Endothelial cell of umbilical vein (primary cell): Measurements from ENCODE around the gene PRKCZ.

ENCODE experiments used
- EZH2 ChIP-seq: IDR thresholded peaks from 2 replicates; pipeline ENCODE4 v1.6.1; 2012; ENCODE audit warnings: borderline replicate concordance, low read depth, mild to moderate bottlenecking, moderate library complexity, low read length, inconsistent platforms; ENCODE audit not compliant: severe bottlenecking
- JUN ChIP-seq: IDR thresholded peaks from 2 replicates; pipeline ENCODE4 v1.6.1; 2011; ENCODE audit warnings: borderline replicate concordance, low read depth; ENCODE audit not compliant: insufficient read length, insufficient read depth
- MYC ChIP-seq: IDR thresholded peaks from one replicate; pipeline ENCODE4 v1.6.1; 2011; ENCODE audit warnings: mild to moderate bottlenecking, low read depth, low read length
- POLR2A ChIP-seq: IDR thresholded peaks from 2 replicates; pipeline ENCODE4 v1.6.1; 2012; ENCODE audit warnings: low read depth, mild to moderate bottlenecking, control low read depth, low read length
- POLR2AphosphoS5 ChIP-seq: IDR thresholded peaks from 2 replicates; pipeline ENCODE4 v1.6.1; 2012; ENCODE audit warnings: low read depth, mild to moderate bottlenecking, control low read depth, low read length, moderate library complexity; ENCODE audit not compliant: insufficient read depth
- TF ChIP-seq, protein P1 (sequence below), 2 donors: IDR thresholded peaks; 1 replicate in 1 of 2; 2 replicates in 1 of 2; pipeline ENCODE4 v1.5.1; 2011; ENCODE audit warnings: low read length in 2 of 2, mild to moderate bottlenecking in 2 of 2, moderate library complexity in 2 of 2, control low read depth in 1 of 2, inconsistent platforms in 1 of 2, low read depth in 1 of 2; ENCODE audit not compliant: insufficient read depth in 1 of 2; ENCODE audit errors: extremely low read depth in 1 of 2
- TF ChIP-seq, protein P2 (sequence below): IDR thresholded peaks from 2 replicates; pipeline ENCODE4 v1.6.1; 2011; ENCODE audit not compliant: insufficient read depth, insufficient read length

GRCh38 chr1:2168090-2168489, 117.9 kb downstream of the PRKCZ start:
- TF ChIP-seq, protein P1, sequence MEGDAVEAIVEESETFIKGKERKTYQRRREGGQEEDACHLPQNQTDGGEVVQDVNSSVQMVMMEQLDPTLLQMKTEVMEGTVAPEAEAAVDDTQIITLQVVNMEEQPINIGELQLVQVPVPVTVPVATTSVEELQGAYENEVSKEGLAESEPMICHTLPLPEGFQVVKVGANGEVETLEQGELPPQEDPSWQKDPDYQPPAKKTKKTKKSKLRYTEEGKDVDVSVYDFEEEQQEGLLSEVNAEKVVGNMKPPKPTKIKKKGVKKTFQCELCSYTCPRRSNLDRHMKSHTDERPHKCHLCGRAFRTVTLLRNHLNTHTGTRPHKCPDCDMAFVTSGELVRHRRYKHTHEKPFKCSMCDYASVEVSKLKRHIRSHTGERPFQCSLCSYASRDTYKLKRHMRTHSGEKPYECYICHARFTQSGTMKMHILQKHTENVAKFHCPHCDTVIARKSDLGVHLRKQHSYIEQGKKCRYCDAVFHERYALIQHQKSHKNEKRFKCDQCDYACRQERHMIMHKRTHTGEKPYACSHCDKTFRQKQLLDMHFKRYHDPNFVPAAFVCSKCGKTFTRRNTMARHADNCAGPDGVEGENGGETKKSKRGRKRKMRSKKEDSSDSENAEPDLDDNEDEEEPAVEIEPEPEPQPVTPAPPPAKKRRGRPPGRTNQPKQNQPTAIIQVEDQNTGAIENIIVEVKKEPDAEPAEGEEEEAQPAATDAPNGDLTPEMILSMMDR (IDR thresholded peaks at IDR 0.05; ENCODE audit: extremely low read depth in 1 of 2, insufficient read depth in 1 of 2, low read depth in 1 of 2, low read length in 2 of 2): no peak
- TF ChIP-seq POLR2A (no peak), JUN (no peak), EZH2 (no peak), POLR2AphosphoS5 (no peak), MYC (no peak)
- TF ChIP-seq, protein P2, sequence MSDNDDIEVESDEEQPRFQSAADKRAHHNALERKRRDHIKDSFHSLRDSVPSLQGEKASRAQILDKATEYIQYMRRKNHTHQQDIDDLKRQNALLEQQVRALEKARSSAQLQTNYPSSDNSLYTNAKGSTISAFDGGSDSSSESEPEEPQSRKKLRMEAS: no peak
